H1 (cell line): Measurements from ENCODE around the gene ZNF530. TPM values are rescaled to one million over a fixed set of nuclear protein-coding genes. Genes with fewer than 3 reads are reported as not detected.
A peak's percentile ranks its signal among the peaks of the same experiment; 100 is the strongest.

Experiments
- CTCF ChIP-seq, 3 experiments: IDR thresholded peaks; 1 replicate in 2 of 3; 2 replicates in 1 of 3; pipeline versions ENCODE4 v1.5.1 to v1.6.1; 2011; ENCODE audit warnings: low read length in 3 of 3, mild to moderate bottlenecking in 3 of 3, inconsistent platforms in 2 of 3, low read depth in 1 of 3, moderate library complexity in 1 of 3; ENCODE audit not compliant: insufficient read depth in 1 of 3; ENCODE audit errors: control extremely low read depth in 1 of 3
- HDAC2 ChIP-seq, 2 experiments: fragments of 300-600 bp in 1 of 2; sonication (generic) in 1 of 2; IDR thresholded peaks; 2 replicates each; pipeline ENCODE4 v1.6.1; 2011 to 2012; ENCODE audit warnings: low read depth in 2 of 2, low read length in 2 of 2, mild to moderate bottlenecking in 2 of 2, moderate library complexity in 2 of 2, borderline replicate concordance in 1 of 2, inconsistent platforms in 1 of 2
- KDM4A ChIP-seq: IDR thresholded peaks from one replicate; pipeline ENCODE4 v1.7.1; 2012; ENCODE audit warnings: low read depth, mild to moderate bottlenecking, moderate library complexity, low read length, inconsistent platforms; ENCODE audit not compliant: severe bottlenecking
- KDM5A ChIP-seq: fragments of 200-600 bp; IDR thresholded peaks from 2 replicates; pipeline ENCODE4 v1.7.1; 2012; ENCODE audit warnings: mild to moderate bottlenecking, low read length, inconsistent platforms, mixed read lengths
- POU5F1 ChIP-seq: IDR thresholded peaks from 2 replicates; pipeline ENCODE4 v1.6.1; 2011; ENCODE audit warnings: low read depth, mild to moderate bottlenecking, low read length, moderate library complexity
- SIX5 ChIP-seq: IDR thresholded peaks from 2 replicates; pipeline ENCODE4 v1.6.1; 2011; ENCODE audit warnings: mild to moderate bottlenecking, low read depth, low read length
- SP1 ChIP-seq: IDR thresholded peaks from 2 replicates; pipeline ENCODE4 v1.6.1; 2011; ENCODE audit warnings: low read depth, low read length
- TAF1 ChIP-seq: IDR thresholded peaks from 2 replicates; pipeline ENCODE4 v1.6.1; 2011; ENCODE audit warnings: mild to moderate bottlenecking, low read depth, low read length
- TBP ChIP-seq: IDR thresholded peaks from 2 replicates; pipeline ENCODE4 v1.6.1; 2011; ENCODE audit warnings: low read depth, low read length, improper control_type of control experiment
- TEAD4 ChIP-seq: IDR thresholded peaks from 2 replicates; pipeline ENCODE4 v1.6.1; 2012; ENCODE audit warnings: low read depth, low read length, inconsistent platforms, mixed read lengths
- YY1 ChIP-seq: IDR thresholded peaks from 2 replicates; pipeline ENCODE4 v1.6.1; 2011; ENCODE audit warnings: low read depth, mild to moderate bottlenecking, low read length
- ZNF274 ChIP-seq: IDR thresholded peaks from 2 replicates; pipeline ENCODE4 v1.7.0; 2012; ENCODE audit warnings: low read length, borderline replicate concordance; ENCODE audit errors: extremely low read depth
- polyA plus RNA-seq, 7 experiments: library from polyadenylated mRNA; depleted of rRNA in 3 of 7; stranded (reverse) in 5 of 7; unstranded in 2 of 7; fragments of >200 nt in 5 of 7; fragments of 200-250 nt in 2 of 7; gene quantifications; 1 replicate in 5 of 7; 2 replicates in 1 of 7; 4 replicates in 1 of 7; pipeline versions ENCODE4 v1.2.1 to v1.2.3, GENCODE V29; 2011 to 2013; ENCODE audit warnings: missing spikeins in 2 of 7, mixed read lengths in 2 of 7
- total RNA-seq: library from RNA; stranded (reverse); fragmentation: NEBNext Ultra II Directional; extraction: Animal tissue kit (Norgen Biotek cat#: 25700); gene quantifications from 2 replicates; pipeline ENCODE4 v1.2.1, GENCODE V29; 2021

The ZNF530 gene
- total and polyA plus RNA-seq, 2 of the 8 experiments (the other 6 are each of a cell fraction or from before 2014, with no cell fraction given): 4.2 to 9.3 TPM

DNA sequence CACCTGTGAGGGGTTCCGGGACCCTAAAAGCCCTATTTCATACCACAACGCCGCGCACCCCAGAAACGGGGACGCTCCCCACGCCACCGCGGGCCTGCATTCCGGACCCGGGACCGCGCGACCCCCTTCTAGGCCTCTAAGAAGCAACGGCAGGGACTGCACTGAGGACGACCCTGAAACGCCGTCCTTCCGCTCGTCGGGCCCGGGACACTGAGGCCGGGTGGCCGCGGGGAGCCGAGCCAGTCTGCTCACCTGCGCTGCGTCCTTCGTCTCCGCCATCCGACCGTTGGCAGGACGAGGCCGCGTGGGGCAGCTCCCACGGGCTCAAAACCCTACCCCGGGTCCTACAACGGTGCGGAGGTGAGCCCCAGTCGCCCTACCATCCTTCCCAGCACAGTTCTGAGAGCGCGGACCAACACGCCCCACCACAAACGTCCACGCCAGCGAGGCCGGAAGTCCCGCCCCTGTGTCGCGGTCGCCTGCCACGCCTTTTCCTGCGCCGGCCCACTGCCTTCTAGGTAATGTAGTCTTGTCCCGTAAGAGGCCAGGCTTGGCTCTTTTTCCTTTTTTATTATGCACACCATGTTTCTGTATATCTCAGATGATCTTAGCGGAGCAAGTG is 40.2 kb upstream of the ZNF530 start, which contains the start of gene ZNF550 (continued):
- TF ChIP-seq CTCF (IDR thresholded peaks at IDR 0.05; ENCODE audit: control extremely low read depth in 1 of 3, insufficient read depth in 1 of 3, low read depth in 1 of 3, low read length in 3 of 3) (no peak), KDM5A (0 out of 2 replicates have a peak, but pooled peaks have one; percentile 19), ZNF274 (no peak), SIX5 (peak; percentile 85), YY1 (no peak), TEAD4 (no peak), TBP (peak; percentile 68), TAF1 (peak; percentile 83), KDM4A (peak; percentile 88), HDAC2 (IDR thresholded peaks at IDR 0.05; ENCODE audit: borderline replicate concordance in 1 of 2, low read depth in 2 of 2, low read length in 2 of 2) (no peak; a peak in 1 of 4 replicates), SP1 (peak; percentile 54; the same call in 1 of the 2 replicates), POU5F1 (no peak)
